ENCODE measurements around the gene ARX. TPM values are rescaled to one million over a fixed set of nuclear protein-coding genes. Genes with fewer than 3 reads are reported as not detected.

The ARX gene
- total and polyA plus RNA-seq, 9 of the 15 experiments (the other 6 are each of a cell fraction or from before 2014, with no cell fraction given) = 0.03 TPM; not detected in 8

- TF ChIP-seq MXD1 (CRISPR knock-in tag; IDR thresholded peaks at IDR 0.05; ENCODE audit: borderline replicate concordance, poor library complexity, severe bottlenecking) (no peak), BCLAF1 (IDR thresholded peaks at IDR 0.05; ENCODE audit: borderline replicate concordance in 1 of 2, control insufficient read depth in 1 of 2, low read depth in 2 of 2, low read length in 1 of 2) (no peak), KHSRP (IDR thresholded peaks at IDR 0.05) (no peak), NCOA1 (IDR thresholded peaks at IDR 0.05; ENCODE audit: low read depth) (no peak)
Observed at GRCh38 chrX:25012793-25013631, 2.8 kb downstream of the ARX start (continued).

GRCh38 chrX:25012433-25012735 is 3.4 kb downstream of the ARX start:
- Histone ChIP-seq H3K36me3 (ENCODE audit: control insufficient read depth, insufficient read depth, low read length) (no peaks in the 10 kb centered on the region), H3K9ac (ENCODE audit: insufficient read depth in 1 of 2, low read depth in 2 of 2, low read length in 2 of 2) (no peak overlapping the region), H3K27me3 (ENCODE audit: control insufficient read depth in 2 of 2, insufficient read depth in 2 of 2, low read length in 2 of 2) (peaks cover 12 to 67% of the 10 kb centered on the region in 2 experiments), H3K27ac (ENCODE audit: extremely low read depth, low read depth, low read length) (no peak overlapping the region), H3K4me1 (replicated peaks in 1 of 2; ENCODE audit: control insufficient read depth in 2 of 2, insufficient read depth in 2 of 2, low read length in 2 of 2) (peaks cover 0 to 26% of the 10 kb centered on the region in 2 experiments; a peak in 2 of 5 replicates), H3K9me1 (ENCODE audit: control insufficient read depth, insufficient read depth, low read length) (no peaks in the 10 kb centered on the region), H3K9me3 (replicated peaks; ENCODE audit: control insufficient read depth, insufficient read depth, low read depth, low read length) (no peaks in the 10 kb centered on the region), H3K79me2 (ENCODE audit: control insufficient read depth, insufficient read depth, low read length) (no peaks in the 10 kb centered on the region), H3K4me3 (no peak overlapping the region), H3K4me2 (ENCODE audit: insufficient read depth, low read length) (no peak overlapping the region), H4K20me1 (replicated peaks; ENCODE audit: control insufficient read depth, insufficient read depth, low read length) (no peaks in the 10 kb centered on the region), H2AFZ (ENCODE audit: low read depth, low read length) (no peak overlapping the region)
- ChIA-PET POLR2A (interaction anchor here (0.6 to 1.1 kb wide), 4 partner anchors 22 to 701 kb away, joined by 3 to 5 read pairs (median 4); no protein-coding TSS in a partner anchor), CTCF (ENCODE audit: low intra/inter-chr PET ratio) (no interaction called here)
- no peak for DNase-seq (ENCODE audit: extremely low read depth in 1 of 4, low spot score in 3 of 4)
- ATAC-seq = no peak
- 60% methylated on average over 6 of the region's 19 CpGs for WGBS (ENCODE audit: insufficient coverage, low coverage, missing lambda C conversion rate)
- FAIRE-seq = no peak
- no TSS peak for BruUV-seq (replicated peaks)
- intact Hi-C loops (cut with micrococcal nuclease) = no loop called here
- in situ Hi-C loops (cut with MboI) = no loop called here
- TF ChIP-seq ZNF232 (CRISPR knock-in tag; IDR thresholded peaks at IDR 0.05) (no peak), WHSC1 (IDR thresholded peaks at IDR 0.05; ENCODE audit: low read length) (no peak), CEBPZ (IDR thresholded peaks at IDR 0.05; ENCODE audit: borderline replicate concordance, low read depth, low read length) (no peak), ZNF431 (CRISPR knock-in tag; IDR thresholded peaks at IDR 0.05) (no peak), HMGN3 (IDR thresholded peaks at IDR 0.05; ENCODE audit: borderline replicate concordance, extremely low read depth, insufficient read length, low read depth, low read length) (no peak), ATF4 (CRISPR knock-in tag; IDR thresholded peaks at IDR 0.05) (no peak), GATAD2A (IDR thresholded peaks at IDR 0.05) (no peak), PRMT5 (CRISPR knock-in tag; IDR thresholded peaks at IDR 0.05) (no peak)
